Right kidney (tissue), 1 donor: ENCODE measurements around the gene CTRL.

Experiments used
- DNase-seq: peaks from one replicate; pipeline ENCODE4 v3.0.0-alpha.2; 2016

Gene CTRL

GRCh38 chr16:67892375-67892774, 39.3 kb downstream of the CTRL start:
- DNase-seq: no peak

DNA sequence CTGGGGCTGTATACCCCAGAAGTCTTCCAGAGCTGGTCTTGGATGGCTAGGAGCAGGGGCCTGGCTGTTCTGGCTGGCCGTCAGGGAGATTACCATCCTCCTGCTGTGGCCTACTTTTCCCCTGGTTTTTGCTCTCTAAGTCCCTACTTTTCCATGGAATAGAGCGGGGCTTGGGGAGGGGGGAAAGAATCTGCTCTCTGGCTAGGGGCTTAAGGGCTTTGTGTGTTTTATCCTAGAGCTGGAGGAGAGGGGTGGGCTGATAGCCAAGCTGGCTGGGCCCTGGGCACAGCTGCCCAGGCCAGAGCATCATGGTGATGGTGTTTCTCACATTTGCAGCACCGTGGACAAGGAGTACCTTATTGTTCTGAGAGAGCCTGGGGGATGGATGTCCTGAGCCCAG, 43.3 kb downstream of the CTRL start:
- DNase-seq: no peak

GRCh38 chr16:67886387-67886786, 45.3 kb downstream of the CTRL start:
- no peak for DNase-seq

DNA sequence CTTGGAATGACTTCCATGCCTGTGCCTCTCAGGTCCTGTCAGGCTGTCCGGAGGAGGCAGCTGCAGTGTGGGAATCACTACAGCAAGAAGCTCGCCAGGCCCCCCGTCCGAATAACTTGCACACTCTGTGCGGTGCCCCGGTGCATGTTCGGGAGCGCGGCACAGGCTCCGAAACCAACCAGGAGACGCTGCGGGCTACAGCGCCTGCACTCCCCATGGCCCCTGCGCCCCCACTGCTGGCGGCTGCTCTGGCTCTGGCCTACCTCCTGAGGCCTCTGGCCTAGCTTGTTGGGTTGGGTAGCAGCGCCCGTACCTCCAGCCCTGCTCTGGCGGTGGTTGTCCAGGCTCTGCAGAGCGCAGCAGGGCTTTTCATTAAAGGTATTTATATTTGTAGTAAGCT, 45.7 kb downstream of the CTRL start:
- DNase-seq: no peak

DNA sequence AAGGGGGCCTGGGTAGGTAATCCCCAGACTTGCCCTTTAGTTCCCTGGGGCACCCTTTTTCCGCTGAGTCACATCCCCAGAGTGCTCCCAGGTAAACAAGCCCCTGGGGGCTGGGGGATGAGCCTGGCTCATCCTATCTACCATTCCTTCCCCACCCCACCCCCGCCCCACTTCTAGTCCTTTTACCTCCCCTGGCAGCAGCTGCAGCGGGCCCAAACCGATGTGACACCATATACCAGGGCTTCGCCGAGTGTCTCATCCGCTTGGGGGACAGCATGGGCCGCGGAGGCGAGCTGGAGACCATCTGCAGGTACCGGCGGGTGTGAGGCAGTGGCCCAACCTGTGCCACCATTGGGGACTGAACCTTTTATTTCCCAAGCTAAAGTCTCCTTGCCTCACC, 46.1 kb downstream of the CTRL start:
- DNase-seq: no peak

- peak; percentile 55 for DNase-seq
These were observed 47.0 kb downstream of the CTRL start, which contains the start of gene NRN1L for GRCh38 chr16:67884684-67885083. TSS of gene NRN1L (plus strand) at chr16:67884885. CDS start at chr16:67884904, 19 bp downstream.

- DNase-seq: peak; percentile 38
These were observed 47.8 kb downstream of the CTRL start for GRCh38 chr16:67883872-67884261.

DNA sequence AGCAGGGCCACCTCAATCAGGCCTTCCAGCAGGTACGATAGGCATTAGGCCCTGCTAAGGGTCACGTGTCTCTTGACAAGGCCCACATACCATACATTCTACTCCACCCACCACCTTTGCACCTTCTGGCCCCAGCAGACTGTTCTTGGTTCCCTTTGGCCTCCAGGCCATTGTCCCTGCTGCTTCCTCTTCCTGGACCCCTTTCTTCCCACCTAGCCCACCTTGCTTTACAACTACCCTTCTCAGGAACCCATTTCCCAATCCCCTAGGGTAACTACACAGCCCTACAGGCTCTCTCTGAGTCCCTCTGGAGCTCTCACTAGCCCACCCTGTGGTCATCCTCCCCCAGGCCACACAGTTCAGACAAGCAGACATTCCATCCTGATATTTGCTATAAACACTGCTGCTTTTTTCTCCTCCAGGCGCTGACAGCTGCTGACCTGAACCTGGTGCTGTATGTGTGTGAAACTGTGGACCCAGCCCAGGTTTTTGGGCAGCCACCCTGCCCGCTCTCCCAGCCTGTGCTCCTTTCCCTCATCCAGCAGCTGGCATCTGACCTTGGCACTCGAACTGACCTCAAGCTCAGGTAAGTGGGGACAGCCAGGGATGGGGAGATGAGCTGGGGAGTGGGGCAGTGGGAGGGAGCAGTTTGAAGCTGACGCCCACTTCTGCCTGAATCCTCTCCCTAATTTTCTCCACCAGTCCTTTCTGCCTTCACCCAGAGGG, 48.4 kb downstream of the CTRL start:
- DNase-seq: no peak

- no peak for DNase-seq
These were observed 49.1 kb downstream of the CTRL start for GRCh38 chr16:67882374-67883145.

DNA sequence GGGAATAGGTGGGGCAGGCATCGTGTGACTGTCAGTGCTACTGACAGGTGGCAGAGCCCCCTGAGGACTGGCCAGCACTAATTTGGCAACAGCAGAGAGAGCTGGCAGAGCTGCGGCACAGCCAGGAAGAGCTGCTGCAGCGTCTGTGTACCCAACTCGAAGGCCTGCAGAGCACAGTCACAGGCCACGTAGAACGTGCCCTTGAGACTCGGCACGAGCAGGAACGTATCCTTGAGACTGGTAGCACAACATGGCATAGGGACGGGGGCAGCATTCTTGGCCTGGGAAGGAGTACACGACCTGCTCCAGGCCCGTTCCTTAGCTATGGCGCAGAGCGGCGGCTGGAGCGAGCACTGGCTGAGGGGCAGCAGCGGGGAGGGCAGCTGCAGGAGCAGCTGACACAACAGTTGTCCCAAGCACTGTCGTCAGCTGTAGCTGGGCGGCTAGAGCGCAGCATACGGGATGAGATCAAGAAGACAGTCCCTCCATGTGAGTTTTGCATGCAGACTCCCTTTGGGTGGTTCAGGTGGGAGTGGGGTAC, 50.0 kb downstream of the CTRL start:
- no peak for DNase-seq

DNA sequence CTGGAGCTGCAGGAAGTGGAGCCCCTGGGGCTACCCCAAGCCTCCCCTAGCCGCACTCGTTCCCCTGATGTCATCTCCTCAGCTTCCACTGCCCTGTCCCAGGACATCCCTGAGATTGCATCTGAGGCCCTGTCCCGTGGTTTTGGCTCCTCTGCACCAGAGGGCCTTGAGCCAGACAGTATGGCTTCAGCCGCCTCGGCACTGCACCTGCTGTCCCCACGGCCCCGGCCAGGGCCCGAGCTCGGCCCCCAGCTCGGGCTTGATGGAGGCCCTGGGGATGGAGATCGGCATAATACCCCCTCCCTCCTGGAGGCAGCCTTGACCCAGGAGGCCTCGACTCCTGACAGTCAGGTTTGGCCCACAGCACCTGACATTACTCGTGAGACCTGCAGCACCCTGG, 51.1 kb downstream of the CTRL start:
- no peak for DNase-seq

- no peak for DNase-seq
These were observed 51.7 kb downstream of the CTRL start for GRCh38 chr16:67879936-67880335.
